Vagina (tissue), 2 donors: Measurements from ENCODE around the gene JAG2. TPM values are rescaled to one million over a fixed set of nuclear protein-coding genes. Genes with fewer than 3 reads are reported as not detected.
A peak's percentile ranks its signal among the peaks of the same experiment; 100 is the strongest.
"Not testable (repeated sequence)": the region's sequence is repeated elsewhere in the genome, so short reads cannot be mapped to it uniquely, and the experiment has no call there.

Experiments used
- DNase-seq, 2 donors: peaks; one replicate each; pipeline ENCODE4 v3.0.0-alpha.2; 2017; ENCODE audit errors: extremely low spot score in 2 of 2
- H3K27ac ChIP-seq: fragments of 200-600 bp; sonication (generic); one replicate; pipeline ENCODE4 v1.5.1; 2019
- H3K27me3 ChIP-seq: fragments of 200-600 bp; sonication (generic); one replicate; pipeline ENCODE4 v1.5.1; 2019
- H3K36me3 ChIP-seq, 2 donors: fragments of 200-600 bp; sonication (generic); one replicate each; pipeline ENCODE4 v1.5.1; 2017 to 2019
- H3K4me1 ChIP-seq: fragments of 200-600 bp; sonication (generic); one replicate; pipeline ENCODE4 v1.5.1; 2019
- H3K4me3 ChIP-seq, 2 donors: fragments of 200-600 bp; sonication (generic); 1 replicate in 1 of 2; 2 replicates in 1 of 2; pipeline ENCODE4 v1.5.1; 2016 to 2019
- H3K9me3 ChIP-seq: fragments of 200-600 bp; sonication (generic); one replicate; pipeline ENCODE4 v1.5.1; 2019
- POLR2A ChIP-seq, 2 donors: fragments of 450-650 bp; IDR thresholded peaks; one replicate each; pipeline ENCODE4 v1.6.1; 2017; ENCODE audit warnings: antibody characterized with exemption in 2 of 2, mild to moderate bottlenecking in 2 of 2, moderate library complexity in 2 of 2
- POLR2AphosphoS5 ChIP-seq, 2 donors: sonication (generic); formaldehyde crosslinking; IDR thresholded peaks; one replicate each; pipeline ENCODE4 v1.9.0; 2017; ENCODE audit warnings: antibody characterized with exemption in 2 of 2, mild to moderate bottlenecking in 2 of 2, low read depth in 1 of 2; ENCODE audit not compliant: insufficient read depth in 1 of 2
- intact Hi-C: fragments of 100-400 bp; cut with DNase I; formaldehyde crosslinking; loops from one replicate; pipeline ENCODE4 v1.15.1; 2023
- total RNA-seq: library from RNA; depleted of rRNA; stranded (reverse); fragments of >200 nt; gene quantifications from one replicate; pipeline ENCODE4 v1.2.3, GENCODE V29; 2016
- TF ChIP-seq, protein P1 (sequence below), 3 experiments: fragments of 450-650 bp in 2 of 3; fragments of 200-600 bp in 1 of 3; sonication (generic) in 1 of 3; IDR thresholded peaks; one replicate each; pipeline ENCODE4 v1.5.1; 2017 to 2019; ENCODE audit warnings: antibody characterized with exemption in 3 of 3, mild to moderate bottlenecking in 2 of 3, moderate library complexity in 2 of 3

JAG2 gene
- total RNA-seq, 1 donor from 2014 or later = 17.7 TPM

DNA sequence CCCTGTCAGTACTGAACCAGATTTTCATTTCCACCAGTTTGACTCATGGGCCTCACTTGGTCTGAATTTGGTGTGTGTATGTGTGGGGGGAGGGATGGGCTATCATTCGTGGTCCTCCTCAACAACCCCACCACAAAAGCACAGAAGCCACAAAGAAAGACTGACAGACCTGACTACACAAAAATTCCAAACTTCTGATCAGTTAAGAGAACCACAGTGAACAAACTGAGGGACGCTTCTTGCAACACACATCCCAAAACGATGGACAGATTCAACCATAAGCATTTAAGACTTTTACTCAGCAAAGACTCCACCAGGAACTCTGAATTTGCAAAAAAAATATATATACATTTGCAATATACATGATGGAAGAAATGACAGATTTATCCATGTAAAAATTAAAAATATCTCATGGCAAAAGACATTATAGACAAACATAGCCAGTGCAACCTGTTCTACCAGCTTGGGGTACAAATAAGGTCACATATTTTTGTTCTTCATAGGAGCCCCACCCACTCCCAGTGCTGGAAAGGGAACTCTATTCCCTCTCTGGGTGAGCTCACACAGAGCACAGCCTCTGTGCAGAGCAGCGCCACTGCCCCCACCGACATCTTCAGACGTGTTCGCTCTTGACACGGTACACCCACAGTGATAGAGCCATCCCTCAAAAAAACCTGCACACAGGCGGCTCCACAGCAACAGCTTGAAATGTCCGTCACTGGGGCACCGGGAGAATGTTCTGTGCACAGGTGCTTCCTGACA, 49.7 kb downstream of the JAG2 start:
- Histone ChIP-seq H3K27ac (peak overlapping the region; percentile 2), H3K9me3 (no peaks in the 10 kb centered on the region), H3K36me3 (no peaks in the 10 kb centered on the region), H3K4me3 (no peak overlapping the region), H3K4me1 (peaks cover 6% of the 10 kb centered on the region), H3K27me3 (no peaks in the 10 kb centered on the region)
- TF ChIP-seq POLR2AphosphoS5 (IDR thresholded peaks at IDR 0.05; ENCODE audit: insufficient read depth in 1 of 2, low read depth in 1 of 2) = peak; percentile 16 to 73
- TF ChIP-seq, protein P1, sequence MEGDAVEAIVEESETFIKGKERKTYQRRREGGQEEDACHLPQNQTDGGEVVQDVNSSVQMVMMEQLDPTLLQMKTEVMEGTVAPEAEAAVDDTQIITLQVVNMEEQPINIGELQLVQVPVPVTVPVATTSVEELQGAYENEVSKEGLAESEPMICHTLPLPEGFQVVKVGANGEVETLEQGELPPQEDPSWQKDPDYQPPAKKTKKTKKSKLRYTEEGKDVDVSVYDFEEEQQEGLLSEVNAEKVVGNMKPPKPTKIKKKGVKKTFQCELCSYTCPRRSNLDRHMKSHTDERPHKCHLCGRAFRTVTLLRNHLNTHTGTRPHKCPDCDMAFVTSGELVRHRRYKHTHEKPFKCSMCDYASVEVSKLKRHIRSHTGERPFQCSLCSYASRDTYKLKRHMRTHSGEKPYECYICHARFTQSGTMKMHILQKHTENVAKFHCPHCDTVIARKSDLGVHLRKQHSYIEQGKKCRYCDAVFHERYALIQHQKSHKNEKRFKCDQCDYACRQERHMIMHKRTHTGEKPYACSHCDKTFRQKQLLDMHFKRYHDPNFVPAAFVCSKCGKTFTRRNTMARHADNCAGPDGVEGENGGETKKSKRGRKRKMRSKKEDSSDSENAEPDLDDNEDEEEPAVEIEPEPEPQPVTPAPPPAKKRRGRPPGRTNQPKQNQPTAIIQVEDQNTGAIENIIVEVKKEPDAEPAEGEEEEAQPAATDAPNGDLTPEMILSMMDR (IDR thresholded peaks at IDR 0.05) = no peak
- TF ChIP-seq POLR2A (IDR thresholded peaks at IDR 0.05) = no peak
- intact Hi-C loops = no loop called here
- DNase-seq = peak in 1 of 2 donors; percentile 76

DNA sequence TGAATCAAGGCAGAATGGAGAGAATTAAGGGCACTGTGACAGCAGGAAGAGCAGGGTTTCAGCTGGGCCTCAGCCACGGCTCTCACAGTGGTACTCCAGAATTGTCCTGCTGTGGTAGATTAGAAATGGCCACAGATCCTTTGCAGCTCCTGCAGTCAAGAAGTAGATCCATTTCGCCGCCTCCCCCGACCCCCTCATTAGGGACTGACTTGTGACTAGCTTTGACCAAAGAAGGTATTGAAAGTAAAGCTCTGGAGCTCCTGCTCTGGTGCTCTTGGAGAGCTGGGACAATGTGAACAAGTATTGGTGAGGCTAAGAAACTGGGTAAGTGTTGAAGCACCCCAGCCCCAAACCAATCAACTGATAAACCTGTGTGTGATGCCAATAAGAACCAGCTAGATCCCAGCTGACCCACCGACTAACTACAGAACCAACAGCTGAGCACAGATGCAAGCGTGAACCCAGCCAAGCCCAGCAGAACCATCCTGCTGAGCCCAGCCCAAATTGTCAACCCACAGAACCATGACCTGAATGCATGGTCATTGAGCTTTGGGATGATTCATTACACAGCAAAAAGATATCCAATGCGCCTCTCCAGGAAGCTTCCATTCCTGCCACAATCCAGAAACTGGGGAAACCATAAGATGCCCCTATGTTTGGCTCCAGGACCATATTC, 50.7 kb downstream of the JAG2 start:
- Histone ChIP-seq H3K4me1 (peaks cover 6% of the 10 kb centered on the region), H3K27me3 (no peaks in the 10 kb centered on the region), H3K27ac (no peak overlapping the region), H3K9me3 (no peaks in the 10 kb centered on the region), H3K4me3 (no peak overlapping the region), H3K36me3 (no peaks in the 10 kb centered on the region)
- peak; percentile 55 to 62 for DNase-seq
- intact Hi-C loops = no loop called here
- TF ChIP-seq POLR2A (IDR thresholded peaks at IDR 0.05) = no peak
- TF ChIP-seq, protein P1 (IDR thresholded peaks at IDR 0.05) = no peak
- TF ChIP-seq POLR2AphosphoS5 (IDR thresholded peaks at IDR 0.05; ENCODE audit: insufficient read depth in 1 of 2, low read depth in 1 of 2) = no peak

DNA sequence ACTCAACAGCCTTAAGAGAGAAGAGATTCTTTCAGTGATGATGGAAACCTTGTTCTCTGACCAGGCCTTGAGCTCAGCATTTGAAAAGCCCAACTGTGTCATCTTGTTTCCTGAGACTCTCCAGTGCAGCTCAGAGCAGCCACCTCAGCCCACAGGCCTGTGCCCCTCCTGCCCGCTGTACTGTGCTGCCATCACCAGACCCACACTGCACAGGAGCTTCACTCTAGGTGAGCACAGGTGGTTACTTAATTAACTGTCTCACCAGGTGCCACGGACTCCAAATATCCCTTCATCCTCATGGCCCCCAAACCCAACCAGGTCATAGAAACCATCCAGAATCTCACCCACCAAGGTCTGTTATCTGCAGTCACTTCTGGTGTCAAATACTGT, 51.3 kb downstream of the JAG2 start:
- peak in 1 of 2 donors; percentile 44 for DNase-seq
- Histone ChIP-seq H3K27ac (no peak overlapping the region), H3K36me3 (no peaks in the 10 kb centered on the region)

DNA sequence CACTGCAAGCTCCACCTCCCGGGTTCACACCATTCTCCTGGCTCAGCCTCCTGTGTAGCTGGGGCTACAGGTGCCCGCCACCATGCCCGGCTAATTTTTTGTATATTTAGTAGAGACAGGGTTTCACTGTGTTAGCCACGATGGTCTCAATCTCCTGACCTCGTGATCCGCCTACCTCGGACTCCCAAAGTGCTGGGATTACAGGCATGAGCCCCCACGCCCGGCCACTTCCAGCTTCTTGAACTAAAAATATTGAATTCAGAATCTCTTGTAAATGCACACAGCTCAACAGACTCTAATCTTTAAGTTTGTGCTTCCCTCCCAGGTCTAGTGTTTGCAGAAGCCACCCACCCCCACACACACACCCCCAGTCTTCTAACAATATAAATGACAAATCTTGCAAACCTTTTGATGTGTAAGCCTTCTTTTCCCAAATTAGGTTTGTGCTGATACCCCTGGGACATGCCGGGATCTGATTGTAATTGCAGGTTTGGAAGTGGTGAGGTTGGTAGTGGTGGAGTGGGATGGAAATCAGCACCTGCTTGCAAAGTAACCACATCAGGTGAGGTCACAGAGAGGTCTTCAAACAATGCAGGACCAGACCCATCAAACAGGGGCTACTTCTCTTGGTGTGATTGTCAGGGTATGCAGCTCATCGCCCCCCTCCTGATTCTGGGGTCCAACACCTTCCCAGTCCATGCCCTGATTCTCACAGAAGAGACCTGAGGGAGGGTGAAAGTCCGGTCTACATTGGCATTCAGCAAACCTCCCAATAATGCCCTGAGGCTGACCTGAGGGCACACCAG, 51.9 kb downstream of the JAG2 start:
- peak; percentile 70 to 77 for DNase-seq
- intact Hi-C loops = no loop called here

More for the DNA sequence above, 51.3 kb downstream of the JAG2 start:
- Histone ChIP-seq H3K4me1 (peaks cover 6% of the 10 kb centered on the region), H3K27me3 (no peaks in the 10 kb centered on the region), H3K4me3 (no peak overlapping the region), H3K9me3 (no peaks in the 10 kb centered on the region)
- TF ChIP-seq POLR2A (IDR thresholded peaks at IDR 0.05) = no peak
- no peak for TF ChIP-seq POLR2AphosphoS5 (IDR thresholded peaks at IDR 0.05; ENCODE audit: insufficient read depth in 1 of 2, low read depth in 1 of 2)
- TF ChIP-seq, protein P1 (IDR thresholded peaks at IDR 0.05) = no peak
- intact Hi-C loops = no loop called here

GRCh38 chr14:105109243-105109642, 59.3 kb downstream of the JAG2 start:
- H3K36me3 ChIP-seq, H3K4me1 ChIP-seq, H3K9me3 ChIP-seq, H3K27ac ChIP-seq, DNase-seq, H3K4me3 ChIP-seq, intact Hi-C loops, H3K27me3 ChIP-seq: not testable (repeated sequence)

More for the DNA sequence above, 51.9 kb downstream of the JAG2 start:
- Histone ChIP-seq H3K9me3 (no peaks in the 10 kb centered on the region), H3K4me3 (no peak overlapping the region), H3K4me1 (peaks cover 6% of the 10 kb centered on the region), H3K27ac (no peak overlapping the region), H3K36me3 (no peaks in the 10 kb centered on the region), H3K27me3 (no peaks in the 10 kb centered on the region)
- TF ChIP-seq POLR2A (IDR thresholded peaks at IDR 0.05) (no peak), POLR2AphosphoS5 (IDR thresholded peaks at IDR 0.05; ENCODE audit: insufficient read depth in 1 of 2, low read depth in 1 of 2) (no peak)
- TF ChIP-seq, protein P1 (IDR thresholded peaks at IDR 0.05) = no peak
